DOHH2 (cell line): ENCODE data around the gene NEK1.
"Not testable (repeated sequence)": the region's sequence is repeated elsewhere in the genome, so short reads cannot be mapped to it uniquely, and the experiment has no call there.

Source experiments
- H3F3A ChIP-seq: fragments of 200-600 bp; sonication (generic), shearing (Covaris generic); 2 replicates; pipeline ENCODE4 v1.6.0; 2016; ENCODE audit warnings: antibody characterized with exemption, mild to moderate bottlenecking; ENCODE audit not compliant: control insufficient read depth, insufficient read depth
- H3K27ac ChIP-seq: fragments of 200-600 bp; sonication (generic); 2 replicates; pipeline ENCODE4 v1.5.1; 2014; ENCODE audit warnings: low read depth, mild to moderate bottlenecking, low read length, moderate library complexity
- H3K27me3 ChIP-seq: fragments of 200-600 bp; sonication (generic); 2 replicates; pipeline ENCODE4 v1.6.1; 2014; ENCODE audit warnings: mild to moderate bottlenecking, low read length, mixed read lengths; ENCODE audit not compliant: control insufficient read depth
- H3K36me3 ChIP-seq: fragments of 200-600 bp; sonication (generic); 2 replicates; pipeline ENCODE4 v1.6.1; 2014; ENCODE audit warnings: mild to moderate bottlenecking, low read length, moderate library complexity, mixed read lengths; ENCODE audit not compliant: control insufficient read depth
- H3K4me1 ChIP-seq: fragments of 200-600 bp; sonication (generic); 2 replicates; pipeline ENCODE4 v1.6.1; 2014; ENCODE audit warnings: mild to moderate bottlenecking, low read length, mixed read lengths; ENCODE audit not compliant: control insufficient read depth
- H3K4me2 ChIP-seq: fragments of 200-600 bp; sonication (generic); 2 replicates; pipeline ENCODE4 v1.6.0; 2014; ENCODE audit warnings: mild to moderate bottlenecking, low read length, moderate library complexity
- H3K4me3 ChIP-seq: fragments of 200-600 bp; sonication (generic); 2 replicates; pipeline ENCODE4 v1.5.1; 2014; ENCODE audit warnings: mild to moderate bottlenecking, low read length, mixed read lengths
- H3K79me2 ChIP-seq: fragments of 200-600 bp; sonication (generic); 2 replicates; pipeline ENCODE4 v1.6.1; 2014; ENCODE audit warnings: mild to moderate bottlenecking, low read length, mixed read lengths; ENCODE audit not compliant: control insufficient read depth
- H3K9me2 ChIP-seq: fragments of 200-600 bp; sonication (generic); replicated peaks from 2 replicates; pipeline ENCODE4 v1.6.1; 2014; ENCODE audit warnings: mild to moderate bottlenecking, low read length, mixed read lengths; ENCODE audit not compliant: control insufficient read depth
- H3K9me3 ChIP-seq: fragments of 200-600 bp; sonication (generic); 2 replicates; pipeline ENCODE4 v1.6.1; 2014; ENCODE audit warnings: antibody characterized with exemption, low read length, mixed read lengths; ENCODE audit not compliant: control insufficient read depth, insufficient read depth
- H4K20me1 ChIP-seq: fragments of 200-600 bp; sonication (generic); 2 replicates; pipeline ENCODE4 v1.6.0; 2014; ENCODE audit warnings: low read depth, mild to moderate bottlenecking, antibody characterized with exemption, low read length, moderate library complexity; ENCODE audit not compliant: control insufficient read depth, insufficient read depth
- EZH2phosphoT487 ChIP-seq: fragments of 200-600 bp; sonication (generic); IDR thresholded peaks from 2 replicates; pipeline ENCODE4 v1.6.1; 2017; ENCODE audit warnings: borderline replicate concordance, mild to moderate bottlenecking, antibody characterized with exemption, low read length, moderate library complexity, mixed read lengths
- TF ChIP-seq, protein P1 (sequence below): fragments of 200-600 bp; sonication (generic); IDR thresholded peaks from one replicate; pipeline ENCODE4 v1.5.1; 2014; ENCODE audit warnings: antibody characterized with exemption, mild to moderate bottlenecking, low read depth, low read length; ENCODE audit not compliant: poor library complexity, severe bottlenecking

The NEK1 gene

DNA sequence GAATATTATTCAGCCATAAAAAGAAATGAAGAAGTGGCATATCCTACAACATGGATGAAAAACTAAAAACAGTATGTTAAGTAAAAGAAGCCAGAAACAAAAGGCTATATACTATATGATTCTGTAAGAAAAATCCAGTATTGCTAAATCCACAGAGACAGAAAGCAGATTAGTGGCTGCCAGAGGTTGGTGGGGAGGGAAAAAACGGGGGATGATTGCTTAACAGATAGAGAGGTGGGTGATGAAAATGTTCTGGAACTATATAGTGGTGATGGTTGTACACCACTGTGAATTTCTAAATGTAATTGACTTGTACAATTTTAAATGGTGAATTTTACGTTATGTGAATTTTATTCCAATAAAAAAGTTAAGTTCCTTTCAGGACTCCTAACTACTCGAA lies 184.0 kb downstream of the NEK1 start:
- H3K36me3 ChIP-seq: 0 out of 2 replicates have a peak, but pooled peaks cover 3% of the 10 kb centered on the region
- H4K20me1 ChIP-seq: no peaks in the 10 kb centered on the region
- H3K4me2 ChIP-seq: no peak overlapping the region
- no peaks in the 10 kb centered on the region for H3K9me2 ChIP-seq
- H3K4me3 ChIP-seq: no peak overlapping the region
- no peaks in the 10 kb centered on the region for H3K9me3 ChIP-seq
- H3K27ac ChIP-seq: no peak overlapping the region
- H3K79me2 ChIP-seq: no peaks in the 10 kb centered on the region
- H3F3A ChIP-seq: no peaks in the 10 kb centered on the region
- no peaks in the 10 kb centered on the region for H3K4me1 ChIP-seq
- H3K27me3 ChIP-seq: no peaks in the 10 kb centered on the region
- no peak for TF ChIP-seq EZH2phosphoT487
- TF ChIP-seq, protein P1, sequence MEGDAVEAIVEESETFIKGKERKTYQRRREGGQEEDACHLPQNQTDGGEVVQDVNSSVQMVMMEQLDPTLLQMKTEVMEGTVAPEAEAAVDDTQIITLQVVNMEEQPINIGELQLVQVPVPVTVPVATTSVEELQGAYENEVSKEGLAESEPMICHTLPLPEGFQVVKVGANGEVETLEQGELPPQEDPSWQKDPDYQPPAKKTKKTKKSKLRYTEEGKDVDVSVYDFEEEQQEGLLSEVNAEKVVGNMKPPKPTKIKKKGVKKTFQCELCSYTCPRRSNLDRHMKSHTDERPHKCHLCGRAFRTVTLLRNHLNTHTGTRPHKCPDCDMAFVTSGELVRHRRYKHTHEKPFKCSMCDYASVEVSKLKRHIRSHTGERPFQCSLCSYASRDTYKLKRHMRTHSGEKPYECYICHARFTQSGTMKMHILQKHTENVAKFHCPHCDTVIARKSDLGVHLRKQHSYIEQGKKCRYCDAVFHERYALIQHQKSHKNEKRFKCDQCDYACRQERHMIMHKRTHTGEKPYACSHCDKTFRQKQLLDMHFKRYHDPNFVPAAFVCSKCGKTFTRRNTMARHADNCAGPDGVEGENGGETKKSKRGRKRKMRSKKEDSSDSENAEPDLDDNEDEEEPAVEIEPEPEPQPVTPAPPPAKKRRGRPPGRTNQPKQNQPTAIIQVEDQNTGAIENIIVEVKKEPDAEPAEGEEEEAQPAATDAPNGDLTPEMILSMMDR: no peak

DNA sequence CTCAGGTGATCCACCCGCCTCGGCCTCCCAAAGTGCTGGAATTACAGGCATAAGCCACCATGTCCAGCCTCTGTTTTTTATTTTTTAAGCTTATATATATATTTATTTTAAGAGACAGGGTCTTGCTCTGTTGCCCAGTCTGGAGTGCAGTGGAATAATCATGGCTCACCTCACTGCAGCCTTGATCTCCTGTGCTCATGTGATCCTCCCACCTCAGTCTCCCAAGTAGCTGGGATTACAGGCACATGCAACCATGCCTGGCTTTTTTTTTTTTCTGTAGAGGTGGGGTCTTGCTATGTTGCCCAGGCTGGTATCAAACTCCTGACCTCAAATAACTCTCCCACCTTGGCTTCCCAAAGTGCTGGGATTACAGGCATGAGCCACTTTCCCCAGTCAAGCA lies 184.7 kb downstream of the NEK1 start:
- not testable (repeated sequence) for H3F3A ChIP-seq, H3K27ac ChIP-seq, H4K20me1 ChIP-seq, H3K4me2 ChIP-seq, H3K27me3 ChIP-seq, H3K36me3 ChIP-seq, H3K4me3 ChIP-seq, H3K9me3 ChIP-seq, H3K4me1 ChIP-seq, H3K79me2 ChIP-seq, H3K9me2 ChIP-seq

GRCh38 chr4:169420291-169420690 lies 192.1 kb downstream of the NEK1 start:
- Histone ChIP-seq H3K36me3 (0 out of 2 replicates have a peak, but pooled peaks cover 3% of the 10 kb centered on the region), H3K4me1 (no peaks in the 10 kb centered on the region)
- TF ChIP-seq, protein P1: no peak
- TF ChIP-seq EZH2phosphoT487: no peak

GRCh38 chr4:169418846-169419245 lies 193.5 kb downstream of the NEK1 start:
- Histone ChIP-seq H3K4me3 (no peak overlapping the region), H3K4me1 (no peaks in the 10 kb centered on the region), H3K36me3 (no peaks in the 10 kb centered on the region), H3F3A (no peaks in the 10 kb centered on the region), H3K9me3 (no peaks in the 10 kb centered on the region), H3K79me2 (no peaks in the 10 kb centered on the region), H3K4me2 (no peak overlapping the region), H3K9me2 (no peaks in the 10 kb centered on the region), H4K20me1 (no peaks in the 10 kb centered on the region), H3K27me3 (no peaks in the 10 kb centered on the region), H3K27ac (no peak overlapping the region)
- TF ChIP-seq, protein P1: no peak
- no peak for TF ChIP-seq EZH2phosphoT487

More at GRCh38 chr4:169420291-169420690, 192.1 kb downstream of the NEK1 start:
- Histone ChIP-seq H3K4me2 (no peak overlapping the region), H3K4me3 (no peak overlapping the region), H3K27me3 (no peaks in the 10 kb centered on the region), H3K9me2 (no peaks in the 10 kb centered on the region), H3K79me2 (no peaks in the 10 kb centered on the region), H3K27ac (no peak overlapping the region), H3F3A (no peaks in the 10 kb centered on the region), H3K9me3 (no peaks in the 10 kb centered on the region), H4K20me1 (no peaks in the 10 kb centered on the region)
